Measurements from ENCODE around the gene SMC1B.

SMC1B gene

DNA sequence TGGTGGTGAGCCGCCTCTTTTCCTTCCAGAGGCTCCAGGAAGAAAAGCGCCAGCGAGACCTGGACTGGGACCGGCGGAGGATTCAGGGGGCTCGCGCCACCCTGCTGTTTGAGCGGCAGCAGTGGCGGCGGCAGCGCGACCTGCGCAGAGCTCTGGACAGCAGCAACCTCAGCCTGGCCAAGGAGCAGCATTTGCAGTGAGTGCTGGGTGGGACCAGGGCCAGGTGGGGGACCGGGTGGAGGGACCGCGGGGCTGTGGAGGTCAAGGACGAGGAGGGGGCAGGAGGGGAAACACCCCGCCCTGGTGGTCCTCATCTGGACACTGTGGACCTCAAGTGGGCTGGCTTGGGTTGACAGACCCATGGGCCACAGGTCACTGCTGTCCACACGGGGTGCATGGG, 17.5 kb upstream of the SMC1B start:
- H3K27ac Mint-ChIP-seq: no peak overlapping the region
- DNase-seq (ENCODE audit: low spot score): no peak
- H3K4me3 Mint-ChIP-seq: no peak overlapping the region
- H3K9me3 Mint-ChIP-seq: peaks cover 10% of the 10 kb centered on the region
- peaks cover 9% of the 10 kb centered on the region for H3K4me1 Mint-ChIP-seq (ENCODE audit: low read depth)
- peaks cover 14% of the 10 kb centered on the region for H3K36me3 Mint-ChIP-seq (ENCODE audit: low read depth)
- no peaks in the 10 kb centered on the region for H3K27me3 Mint-ChIP-seq (ENCODE audit: low read depth)

DNA sequence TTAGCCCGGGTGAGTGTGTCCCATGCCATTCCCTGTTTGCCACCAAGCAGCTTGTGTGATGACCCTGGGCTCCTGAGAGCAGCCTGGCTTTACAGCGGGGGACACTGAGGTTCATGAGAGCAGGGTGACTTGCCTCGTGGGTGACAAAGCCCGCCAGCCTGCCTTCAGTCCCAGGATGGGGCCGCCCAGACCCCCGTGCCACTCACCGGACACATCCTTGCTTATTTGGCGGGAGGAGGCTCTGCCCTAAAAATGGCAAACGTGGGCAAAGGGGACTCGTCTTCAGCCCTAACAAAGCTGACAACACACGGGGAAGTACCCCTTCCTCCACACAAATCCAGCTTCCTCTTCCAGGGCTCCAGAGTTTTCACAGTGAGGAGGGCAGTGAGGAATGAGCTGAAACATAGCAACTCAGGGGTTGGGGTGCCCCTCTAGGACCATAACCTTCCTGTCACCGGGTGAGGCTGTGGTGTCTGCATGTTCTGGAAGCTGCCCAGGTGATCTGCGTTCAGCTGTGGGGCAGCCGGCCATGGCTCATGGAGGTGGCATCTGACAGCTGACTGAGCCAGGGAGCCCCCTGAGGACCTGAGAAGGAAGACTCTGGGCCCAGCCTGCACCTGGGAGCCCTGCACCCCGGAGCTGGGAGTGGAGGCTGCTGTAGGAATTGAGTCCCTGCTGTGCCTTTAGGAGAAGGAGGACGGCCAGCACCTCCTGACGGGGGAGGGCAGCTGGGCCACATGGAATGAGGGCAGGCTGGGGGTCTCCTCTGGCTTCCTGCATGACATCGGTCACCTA, 16.8 kb upstream of the SMC1B start:
- DNase-seq (ENCODE audit: low spot score): no peak
- no peaks in the 10 kb centered on the region for H3K27me3 Mint-ChIP-seq (ENCODE audit: low read depth)
- peaks cover 14% of the 10 kb centered on the region for H3K36me3 Mint-ChIP-seq (ENCODE audit: low read depth)
- H3K4me3 Mint-ChIP-seq: no peak overlapping the region
- peaks cover 2% of the 10 kb centered on the region for H3K4me1 Mint-ChIP-seq (ENCODE audit: low read depth)
- H3K9me3 Mint-ChIP-seq: peaks cover 10% of the 10 kb centered on the region
- H3K27ac Mint-ChIP-seq: no peak overlapping the region

DNA sequence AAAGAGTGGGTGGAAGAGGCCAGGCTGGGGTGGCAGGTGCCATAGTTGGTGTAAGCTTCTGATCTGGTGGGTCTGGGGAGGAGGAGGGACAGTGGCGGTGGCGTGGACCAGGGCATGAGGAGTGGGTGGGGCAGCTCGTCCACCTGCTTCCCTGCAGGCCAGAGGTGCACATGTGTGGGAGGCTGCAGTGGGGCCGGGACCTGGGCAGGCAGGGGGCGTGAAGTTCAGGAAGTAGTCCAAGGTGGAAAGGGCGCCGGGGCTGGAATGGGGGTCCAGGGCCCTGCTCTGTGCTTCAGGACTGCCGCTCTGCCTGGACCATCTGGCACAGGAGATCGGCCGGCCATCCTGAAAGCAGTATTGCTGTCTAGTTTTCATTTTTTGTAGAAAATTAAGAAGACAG, 16.0 kb upstream of the SMC1B start:
- H3K27ac Mint-ChIP-seq: no peak overlapping the region
- peaks cover 14% of the 10 kb centered on the region for H3K36me3 Mint-ChIP-seq (ENCODE audit: low read depth)
- DNase-seq (ENCODE audit: low spot score): no peak
- no peak overlapping the region for H3K4me3 Mint-ChIP-seq
- H3K4me1 Mint-ChIP-seq (ENCODE audit: low read depth): no peaks in the 10 kb centered on the region
- H3K9me3 Mint-ChIP-seq: peaks cover 10% of the 10 kb centered on the region
- no peaks in the 10 kb centered on the region for H3K27me3 Mint-ChIP-seq (ENCODE audit: low read depth)

- Mint-ChIP-seq H3K9me3 (peaks cover 10% of the 10 kb centered on the region), H3K36me3 (ENCODE audit: low read depth) (peaks cover 14% of the 10 kb centered on the region), H3K27ac (no peak overlapping the region), H3K4me3 (no peak overlapping the region), H3K27me3 (ENCODE audit: low read depth) (no peaks in the 10 kb centered on the region), H3K4me1 (ENCODE audit: low read depth) (no peaks in the 10 kb centered on the region)
- no peak for DNase-seq (ENCODE audit: low spot score)
Observed at GRCh38 chr22:45428391-45429385, 15.3 kb upstream of the SMC1B start.

- Mint-ChIP-seq H3K4me3 (no peak overlapping the region), H3K36me3 (ENCODE audit: low read depth) (peaks cover 14% of the 10 kb centered on the region), H3K9me3 (peaks cover 10% of the 10 kb centered on the region), H3K4me1 (ENCODE audit: low read depth) (no peaks in the 10 kb centered on the region), H3K27me3 (ENCODE audit: low read depth) (no peaks in the 10 kb centered on the region), H3K27ac (no peak overlapping the region)
- no peak for DNase-seq (ENCODE audit: low spot score)
Observed at GRCh38 chr22:45427114-45427513, 13.7 kb upstream of the SMC1B start.

GRCh38 chr22:45426387-45426786, 13.0 kb upstream of the SMC1B start:
- no peaks in the 10 kb centered on the region for H3K4me1 Mint-ChIP-seq (ENCODE audit: low read depth)
- no peaks in the 10 kb centered on the region for H3K27me3 Mint-ChIP-seq (ENCODE audit: low read depth)
- peaks cover 10% of the 10 kb centered on the region for H3K9me3 Mint-ChIP-seq
- peaks cover 19% of the 10 kb centered on the region for H3K36me3 Mint-ChIP-seq (ENCODE audit: low read depth)
- no peak overlapping the region for H3K27ac Mint-ChIP-seq
- no peak for DNase-seq (ENCODE audit: low spot score)
- H3K4me3 Mint-ChIP-seq: no peak overlapping the region

GRCh38 chr22:45425531-45426265, 12.3 kb upstream of the SMC1B start:
- Mint-ChIP-seq H3K9me3 (peaks cover 10% of the 10 kb centered on the region), H3K36me3 (ENCODE audit: low read depth) (peaks cover 19% of the 10 kb centered on the region), H3K27ac (no peak overlapping the region), H3K4me1 (ENCODE audit: low read depth) (no peaks in the 10 kb centered on the region), H3K4me3 (no peak overlapping the region), H3K27me3 (ENCODE audit: low read depth) (no peaks in the 10 kb centered on the region)
- DNase-seq (ENCODE audit: low spot score): no peak

DNA sequence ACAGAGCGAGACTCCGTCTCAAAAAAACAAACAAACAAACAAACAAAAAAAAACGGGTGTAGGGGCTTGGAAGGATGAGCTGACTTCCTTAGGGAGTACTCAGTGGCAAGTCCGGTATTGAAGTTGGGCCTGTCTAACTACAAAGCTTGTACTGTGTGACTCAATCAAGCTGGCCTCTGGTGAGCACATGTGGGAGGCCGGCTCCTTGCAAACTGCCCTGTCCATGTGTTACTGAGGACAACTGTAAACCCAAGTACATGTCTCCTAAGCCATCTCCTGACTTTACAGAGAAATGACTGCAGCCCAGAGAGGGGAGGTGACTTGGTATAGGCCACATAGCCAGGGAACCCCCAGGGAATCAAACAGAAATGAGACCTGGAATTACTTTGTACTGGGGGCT, 11.7 kb upstream of the SMC1B start:
- H3K4me1 Mint-ChIP-seq (ENCODE audit: low read depth): no peaks in the 10 kb centered on the region
- H3K9me3 Mint-ChIP-seq: peaks cover 10% of the 10 kb centered on the region
- no peak overlapping the region for H3K27ac Mint-ChIP-seq
- H3K36me3 Mint-ChIP-seq (ENCODE audit: low read depth): peaks cover 25% of the 10 kb centered on the region
- DNase-seq (ENCODE audit: low spot score): no peak
- H3K4me3 Mint-ChIP-seq: no peak overlapping the region
- H3K27me3 Mint-ChIP-seq (ENCODE audit: low read depth): no peaks in the 10 kb centered on the region

GRCh38 chr22:45424241-45424731, 10.9 kb upstream of the SMC1B start:
- Mint-ChIP-seq H3K27me3 (ENCODE audit: low read depth) (no peaks in the 10 kb centered on the region), H3K4me3 (no peak overlapping the region), H3K4me1 (ENCODE audit: low read depth) (no peaks in the 10 kb centered on the region), H3K36me3 (ENCODE audit: low read depth) (peaks cover 27% of the 10 kb centered on the region), H3K9me3 (peaks cover 10% of the 10 kb centered on the region), H3K27ac (no peak overlapping the region)
- no peak for DNase-seq (ENCODE audit: low spot score)

- peaks cover 10% of the 10 kb centered on the region for H3K9me3 Mint-ChIP-seq
- H3K27me3 Mint-ChIP-seq (ENCODE audit: low read depth): no peaks in the 10 kb centered on the region
- no peak for DNase-seq (ENCODE audit: low spot score)
- H3K4me3 Mint-ChIP-seq: no peak overlapping the region
- H3K36me3 Mint-ChIP-seq (ENCODE audit: low read depth): peaks cover 35% of the 10 kb centered on the region
- no peak overlapping the region for H3K27ac Mint-ChIP-seq
- H3K4me1 Mint-ChIP-seq (ENCODE audit: low read depth): no peaks in the 10 kb centered on the region
Observed at GRCh38 chr22:45423524-45423923, 10.1 kb upstream of the SMC1B start.

- H3K27ac Mint-ChIP-seq: no peak overlapping the region
- H3K4me1 Mint-ChIP-seq (ENCODE audit: low read depth): no peaks in the 10 kb centered on the region
- DNase-seq (ENCODE audit: low spot score): no peak
- H3K4me3 Mint-ChIP-seq: no peak overlapping the region
- peaks cover 10% of the 10 kb centered on the region for H3K9me3 Mint-ChIP-seq
- peaks cover 39% of the 10 kb centered on the region for H3K36me3 Mint-ChIP-seq (ENCODE audit: low read depth)
- no peaks in the 10 kb centered on the region for H3K27me3 Mint-ChIP-seq (ENCODE audit: low read depth)
Observed at GRCh38 chr22:45422237-45422983, 9.0 kb upstream of the SMC1B start.

DNA sequence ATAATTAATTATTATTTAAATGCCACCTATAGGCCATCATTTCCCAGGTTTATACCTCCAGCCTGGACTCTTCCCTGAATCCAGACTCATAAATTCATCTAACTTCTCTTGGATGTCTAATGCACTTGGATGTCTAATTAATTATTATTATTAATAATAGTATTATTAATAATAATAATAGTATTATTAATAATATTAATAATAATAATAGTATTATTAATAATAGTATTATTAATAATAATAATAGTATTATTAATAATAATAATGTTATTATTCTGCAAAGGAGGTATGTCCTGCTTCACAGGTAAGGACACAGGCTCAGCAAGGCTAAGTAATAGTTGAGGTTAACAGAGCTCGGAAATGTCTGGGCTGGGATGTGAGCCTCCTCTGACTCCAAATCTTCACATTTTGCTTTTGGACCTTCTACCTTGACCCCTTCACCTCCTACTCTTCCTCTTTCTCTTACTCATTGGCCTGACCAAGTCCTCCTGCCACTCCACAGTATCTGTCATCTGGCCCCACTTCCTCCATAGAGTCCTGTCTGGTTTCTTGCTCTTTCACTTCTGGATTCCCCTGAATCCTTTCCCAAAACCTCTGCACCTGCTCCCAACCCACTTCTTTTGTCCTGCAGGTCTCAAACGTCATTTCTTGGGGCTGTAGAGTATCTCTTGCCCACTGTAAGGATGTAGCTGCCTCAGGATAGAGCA, 8.1 kb upstream of the SMC1B start:
- no peak for DNase-seq (ENCODE audit: low spot score)
- Mint-ChIP-seq H3K4me3 (no peak overlapping the region), H3K27ac (no peak overlapping the region), H3K36me3 (ENCODE audit: low read depth) (peaks cover 33% of the 10 kb centered on the region), H3K27me3 (ENCODE audit: low read depth) (no peaks in the 10 kb centered on the region), H3K4me1 (ENCODE audit: low read depth) (peaks cover 2% of the 10 kb centered on the region), H3K9me3 (peaks cover 4% of the 10 kb centered on the region)

GRCh38 chr22:45420539-45420938, 7.1 kb upstream of the SMC1B start:
- no peaks in the 10 kb centered on the region for H3K27me3 Mint-ChIP-seq (ENCODE audit: low read depth)
- no peak overlapping the region for H3K27ac Mint-ChIP-seq
- no peak for DNase-seq (ENCODE audit: low spot score)
- H3K4me3 Mint-ChIP-seq: no peak overlapping the region
- H3K4me1 Mint-ChIP-seq (ENCODE audit: low read depth): peaks cover 5% of the 10 kb centered on the region
- no peaks in the 10 kb centered on the region for H3K9me3 Mint-ChIP-seq
- H3K36me3 Mint-ChIP-seq (ENCODE audit: low read depth): peaks cover 32% of the 10 kb centered on the region

All from T-helper 2 cell treated with Interferon-gamma antibody and Interleukin-4, amounts not matched to agents 5 μg/mL and 100 μg/mL, for 36 hours (primary cell).